ENCODE data around the gene REXO5. TPM values are rescaled to one million over a fixed set of nuclear protein-coding genes. Genes with fewer than 3 reads are reported as not detected.
A peak's percentile ranks its signal among the peaks of the same experiment; 100 is the strongest.

The REXO5 gene
- total and polyA plus RNA-seq, 2 of the 13 experiments (the other 11 are each of a cell fraction or from before 2014, with no cell fraction given): 5.9 to 13.1 TPM

DNA sequence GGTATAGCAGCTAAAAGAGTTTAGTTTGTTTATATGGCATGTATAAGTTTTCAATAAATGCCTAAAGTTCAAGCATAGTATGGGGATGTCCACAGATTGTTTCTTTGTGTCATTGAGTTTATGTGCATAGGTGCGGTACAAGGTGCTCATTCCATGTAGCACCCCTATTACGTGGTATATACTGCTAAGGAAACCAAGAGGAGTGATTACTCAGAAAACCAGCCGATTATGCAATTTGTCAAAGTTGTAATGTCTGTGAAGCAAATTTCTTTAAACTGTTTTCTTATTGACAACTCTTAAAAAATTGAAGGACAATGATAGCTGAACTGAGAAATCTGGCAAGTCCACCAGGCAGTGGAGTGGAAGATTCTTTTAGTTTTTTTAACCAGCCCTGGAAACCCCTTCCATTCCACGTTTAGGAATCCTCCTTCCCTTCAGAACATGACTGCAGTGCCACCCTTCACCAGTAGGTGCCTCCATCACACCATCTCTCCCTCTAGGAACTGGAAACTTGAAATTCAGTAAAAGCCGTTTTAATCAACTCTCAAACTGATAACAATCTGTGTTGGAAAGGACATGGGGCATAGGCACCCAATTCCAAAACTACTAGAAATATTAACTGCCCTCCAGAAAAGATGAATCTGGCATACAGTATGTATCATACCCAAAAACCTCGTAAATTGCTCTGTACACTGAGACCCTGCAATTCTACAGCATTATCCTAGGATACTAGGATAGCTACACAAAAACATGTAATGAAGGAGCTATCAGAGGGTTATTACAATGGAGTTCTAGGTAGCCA, 43.5 kb downstream of the REXO5 start (continued):
- TF ChIP-seq, protein P1, sequence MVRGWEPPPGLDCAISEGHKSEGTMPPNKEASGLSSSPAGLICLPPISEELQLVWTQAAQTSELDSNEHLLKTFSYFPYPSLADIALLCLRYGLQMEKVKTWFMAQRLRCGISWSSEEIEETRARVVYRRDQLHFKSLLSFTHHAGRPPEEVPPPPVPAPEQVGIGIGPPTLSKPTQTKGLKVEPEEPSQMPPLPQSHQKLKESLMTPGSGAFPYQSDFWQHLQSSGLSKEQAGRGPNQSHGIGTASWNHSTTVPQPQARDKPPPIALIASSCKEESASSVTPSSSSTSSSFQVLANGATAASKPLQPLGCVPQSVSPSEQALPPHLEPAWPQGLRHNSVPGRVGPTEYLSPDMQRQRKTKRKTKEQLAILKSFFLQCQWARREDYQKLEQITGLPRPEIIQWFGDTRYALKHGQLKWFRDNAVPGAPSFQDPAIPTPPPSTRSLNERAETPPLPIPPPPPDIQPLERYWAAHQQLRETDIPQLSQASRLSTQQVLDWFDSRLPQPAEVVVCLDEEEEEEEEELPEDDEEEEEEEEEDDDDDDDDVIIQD (CRISPR knock-in tag; IDR thresholded peaks at IDR 0.05; ENCODE audit: low read depth): peak; percentile 51; the same call in 1 of the 2 replicates
- TF ChIP-seq ZC3H13 (CRISPR knock-in tag; IDR thresholded peaks at IDR 0.05) (no peak), ZNF317 (CRISPR knock-in tag; IDR thresholded peaks at IDR 0.05) (no peak), SOX13 (IDR thresholded peaks at IDR 0.05) (no peak), SOX13 (CRISPR knock-in tag; conservative IDR thresholded peaks at IDR 0.05 in 1 of 2, IDR thresholded peaks at IDR 0.05 in 1 of 2) (0 out of 4 replicates have a peak, but pooled peaks of 1 of the 2 experiments have one; percentile 64), TOE1 (CRISPR knock-in tag; IDR thresholded peaks at IDR 0.05) (no peak), KLF13 (CRISPR knock-in tag; IDR thresholded peaks at IDR 0.05) (no peak), ZNF615 (CRISPR knock-in tag; IDR thresholded peaks at IDR 0.05; ENCODE audit: borderline replicate concordance) (no peak), PHF5A (CRISPR knock-in tag; IDR thresholded peaks at IDR 0.05; ENCODE audit: low read depth, unreplicated experiment) (no peak)
- TF ChIP-seq, protein P2, sequence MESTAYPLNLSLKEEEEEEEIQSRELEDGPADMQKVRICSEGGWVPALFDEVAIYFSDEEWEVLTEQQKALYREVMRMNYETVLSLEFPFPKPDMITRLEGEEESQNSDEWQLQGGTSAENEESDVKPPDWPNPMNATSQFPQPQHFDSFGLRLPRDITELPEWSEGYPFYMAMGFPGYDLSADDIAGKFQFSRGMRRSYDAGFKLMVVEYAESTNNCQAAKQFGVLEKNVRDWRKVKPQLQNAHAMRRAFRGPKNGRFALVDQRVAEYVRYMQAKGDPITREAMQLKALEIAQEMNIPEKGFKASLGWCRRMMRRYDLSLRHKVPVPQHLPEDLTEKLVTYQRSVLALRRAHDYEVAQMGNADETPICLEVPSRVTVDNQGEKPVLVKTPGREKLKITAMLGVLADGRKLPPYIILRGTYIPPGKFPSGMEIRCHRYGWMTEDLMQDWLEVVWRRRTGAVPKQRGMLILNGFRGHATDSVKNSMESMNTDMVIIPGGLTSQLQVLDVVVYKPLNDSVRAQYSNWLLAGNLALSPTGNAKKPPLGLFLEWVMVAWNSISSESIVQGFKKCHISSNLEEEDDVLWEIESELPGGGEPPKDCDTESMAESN (CRISPR knock-in tag; conservative IDR thresholded peaks at IDR 0.05): no peak
- TF ChIP-seq, protein P3, sequence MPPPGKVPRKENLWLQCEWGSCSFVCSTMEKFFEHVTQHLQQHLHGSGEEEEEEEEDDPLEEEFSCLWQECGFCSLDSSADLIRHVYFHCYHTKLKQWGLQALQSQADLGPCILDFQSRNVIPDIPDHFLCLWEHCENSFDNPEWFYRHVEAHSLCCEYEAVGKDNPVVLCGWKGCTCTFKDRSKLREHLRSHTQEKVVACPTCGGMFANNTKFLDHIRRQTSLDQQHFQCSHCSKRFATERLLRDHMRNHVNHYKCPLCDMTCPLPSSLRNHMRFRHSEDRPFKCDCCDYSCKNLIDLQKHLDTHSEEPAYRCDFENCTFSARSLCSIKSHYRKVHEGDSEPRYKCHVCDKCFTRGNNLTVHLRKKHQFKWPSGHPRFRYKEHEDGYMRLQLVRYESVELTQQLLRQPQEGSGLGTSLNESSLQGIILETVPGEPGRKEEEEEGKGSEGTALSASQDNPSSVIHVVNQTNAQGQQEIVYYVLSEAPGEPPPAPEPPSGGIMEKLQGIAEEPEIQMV (CRISPR knock-in tag; IDR thresholded peaks at IDR 0.05; ENCODE audit: low read depth): no peak
- TF ChIP-seq, protein P4, sequence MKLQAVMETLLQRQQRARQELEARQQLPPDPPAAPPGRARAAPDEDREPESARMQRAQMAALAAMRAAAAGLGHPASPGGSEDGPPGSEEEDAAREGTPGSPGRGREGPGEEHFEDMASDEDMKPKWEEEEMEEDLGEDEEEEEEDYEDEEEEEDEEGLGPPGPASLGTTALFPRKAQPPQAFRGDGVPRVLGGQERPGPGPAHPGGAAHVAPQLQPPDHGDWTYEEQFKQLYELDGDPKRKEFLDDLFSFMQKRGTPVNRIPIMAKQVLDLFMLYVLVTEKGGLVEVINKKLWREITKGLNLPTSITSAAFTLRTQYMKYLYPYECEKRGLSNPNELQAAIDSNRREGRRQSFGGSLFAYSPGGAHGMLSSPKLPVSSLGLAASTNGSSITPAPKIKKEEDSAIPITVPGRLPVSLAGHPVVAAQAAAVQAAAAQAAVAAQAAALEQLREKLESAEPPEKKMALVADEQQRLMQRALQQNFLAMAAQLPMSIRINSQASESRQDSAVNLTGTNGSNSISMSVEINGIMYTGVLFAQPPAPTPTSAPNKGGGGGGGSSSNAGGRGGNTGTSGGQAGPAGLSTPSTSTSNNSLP (IDR thresholded peaks at IDR 0.05; ENCODE audit: low read depth, low read length): no peak
- TF ChIP-seq, protein P5, sequence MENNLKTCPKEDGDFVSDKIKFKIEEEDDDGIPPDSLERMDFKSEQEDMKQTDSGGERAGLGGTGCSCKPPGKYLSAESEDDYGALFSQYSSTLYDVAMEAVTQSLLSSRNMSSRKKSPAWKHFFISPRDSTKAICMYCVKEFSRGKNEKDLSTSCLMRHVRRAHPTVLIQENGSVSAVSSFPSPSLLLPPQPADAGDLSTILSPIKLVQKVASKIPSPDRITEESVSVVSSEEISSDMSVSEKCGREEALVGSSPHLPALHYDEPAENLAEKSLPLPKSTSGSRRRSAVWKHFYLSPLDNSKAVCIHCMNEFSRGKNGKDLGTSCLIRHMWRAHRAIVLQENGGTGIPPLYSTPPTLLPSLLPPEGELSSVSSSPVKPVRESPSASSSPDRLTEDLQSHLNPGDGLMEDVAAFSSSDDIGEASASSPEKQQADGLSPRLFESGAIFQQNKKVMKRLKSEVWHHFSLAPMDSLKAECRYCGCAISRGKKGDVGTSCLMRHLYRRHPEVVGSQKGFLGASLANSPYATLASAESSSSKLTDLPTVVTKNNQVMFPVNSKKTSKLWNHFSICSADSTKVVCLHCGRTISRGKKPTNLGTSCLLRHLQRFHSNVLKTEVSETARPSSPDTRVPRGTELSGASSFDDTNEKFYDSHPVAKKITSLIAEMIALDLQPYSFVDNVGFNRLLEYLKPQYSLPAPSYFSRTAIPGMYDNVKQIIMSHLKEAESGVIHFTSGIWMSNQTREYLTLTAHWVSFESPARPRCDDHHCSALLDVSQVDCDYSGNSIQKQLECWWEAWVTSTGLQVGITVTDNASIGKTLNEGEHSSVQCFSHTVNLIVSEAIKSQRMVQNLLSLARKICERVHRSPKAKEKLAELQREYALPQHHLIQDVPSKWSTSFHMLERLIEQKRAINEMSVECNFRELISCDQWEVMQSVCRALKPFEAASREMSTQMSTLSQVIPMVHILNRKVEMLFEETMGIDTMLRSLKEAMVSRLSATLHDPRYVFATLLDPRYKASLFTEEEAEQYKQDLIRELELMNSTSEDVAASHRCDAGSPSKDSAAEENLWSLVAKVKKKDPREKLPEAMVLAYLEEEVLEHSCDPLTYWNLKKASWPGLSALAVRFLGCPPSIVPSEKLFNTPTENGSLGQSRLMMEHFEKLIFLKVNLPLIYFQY (CRISPR knock-in tag; IDR thresholded peaks at IDR 0.05; ENCODE audit: borderline replicate concordance): peak; percentile 33; the same call in 1 of the 2 replicates

All from HepG2 (cell line).